Measurements from ENCODE around the gene REC8. TPM values are rescaled to one million over a fixed set of nuclear protein-coding genes. Genes with fewer than 3 reads are reported as not detected.
"Not testable (repeated sequence)": the region's sequence is repeated elsewhere in the genome, so short reads cannot be mapped to it uniquely, and the experiment has no call there.

Gene REC8
- total and polyA plus RNA-seq, 2 experiments from 2014 or later = 44.8 to 170 TPM

DNA sequence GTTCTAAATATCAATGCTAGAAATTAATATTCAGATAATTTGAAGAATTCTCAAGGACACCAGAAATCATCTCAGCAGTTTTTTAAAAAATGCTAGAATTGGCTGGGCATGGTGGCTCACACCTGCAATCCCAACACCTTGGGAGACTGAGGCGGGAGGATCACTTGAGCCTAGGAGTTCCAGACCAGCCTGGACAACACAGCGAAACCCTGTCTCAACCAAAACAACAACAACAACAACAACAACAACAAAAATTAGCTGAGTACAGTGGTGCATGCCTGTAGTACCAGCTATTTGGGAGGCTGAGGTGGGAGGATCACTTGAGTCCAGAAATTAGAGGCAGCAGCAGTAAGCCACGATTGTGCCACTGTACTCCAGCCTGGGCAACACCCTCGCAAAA lies 47.2 kb downstream of the REC8 start:
- H3K4me2 ChIP-seq = no peak overlapping the region
- no peak overlapping the region for H2AFZ ChIP-seq
- 94% methylated on average over 4 of the region's 4 CpGs for WGBS (ENCODE audit: low lambda C conversion rate, missing lambda C conversion rate)
- H3K9me2 ChIP-seq (replicated peaks; ENCODE audit: insufficient read depth) = no peaks in the 10 kb centered on the region
- H3K27ac ChIP-seq = no peak overlapping the region
- no peak for DNase-seq (ENCODE audit: low spot score)
- no peak overlapping the region for H3K4me3 ChIP-seq
- H3K27me3 ChIP-seq = no peaks in the 10 kb centered on the region
- peaks cover 5% of the 10 kb centered on the region for H4K20me1 ChIP-seq (ENCODE audit: insufficient read depth, poor library complexity, severe bottlenecking)
- TF ChIP-seq EZH2phosphoT487 (IDR thresholded peaks at IDR 0.05; ENCODE audit: low read depth, severe bottlenecking, unreplicated experiment) (no peak), CTCF (IDR thresholded peaks at IDR 0.05; ENCODE audit: poor library complexity) (no peak), EZH2 (IDR thresholded peaks at IDR 0.05; ENCODE audit: borderline replicate concordance) (no peak)
- no peaks in the 10 kb centered on the region for H3K9me3 ChIP-seq (ENCODE audit: low read depth)
- H3K4me1 ChIP-seq (ENCODE audit: insufficient read depth) = peaks cover 3% of the 10 kb centered on the region
- peaks cover 53% of the 10 kb centered on the region for H3K79me2 ChIP-seq
- no peaks in the 10 kb centered on the region for H3K36me3 ChIP-seq (replicated peaks; ENCODE audit: insufficient read depth, low read depth)

DNA sequence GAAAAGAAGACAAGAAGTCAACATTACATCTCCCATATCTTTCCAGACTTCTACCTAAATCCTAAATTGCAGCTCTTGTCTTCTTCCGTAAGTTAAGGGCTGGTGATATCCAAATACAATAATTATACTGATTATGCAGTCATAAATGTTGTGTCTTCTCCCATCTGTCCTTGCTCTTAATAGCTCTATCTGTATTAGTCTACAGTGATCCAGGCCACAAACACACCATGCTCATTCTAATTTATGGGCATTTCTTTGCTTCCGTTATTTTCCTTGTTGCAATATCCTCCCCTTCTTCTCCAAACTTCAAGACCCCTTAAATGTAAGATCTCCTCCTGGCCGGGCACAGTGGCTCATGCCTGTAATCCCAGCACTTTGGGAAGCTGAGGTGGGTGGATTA lies 47.6 kb downstream of the REC8 start:
- H3K4me1 ChIP-seq (ENCODE audit: insufficient read depth) = no peaks in the 10 kb centered on the region
- no peak for DNase-seq (ENCODE audit: low spot score)
- H3K4me2 ChIP-seq = no peak overlapping the region
- no peaks in the 10 kb centered on the region for H3K36me3 ChIP-seq (replicated peaks; ENCODE audit: insufficient read depth, low read depth)
- H3K27me3 ChIP-seq = no peaks in the 10 kb centered on the region
- H3K4me3 ChIP-seq = no peak overlapping the region
- peaks cover 5% of the 10 kb centered on the region for H4K20me1 ChIP-seq (ENCODE audit: insufficient read depth, poor library complexity, severe bottlenecking)
- peaks cover 56% of the 10 kb centered on the region for H3K79me2 ChIP-seq
- no peak overlapping the region for H3K27ac ChIP-seq
- H2AFZ ChIP-seq = no peak overlapping the region
- no peak for TF ChIP-seq EZH2 (IDR thresholded peaks at IDR 0.05; ENCODE audit: borderline replicate concordance)
- TF ChIP-seq CTCF (IDR thresholded peaks at IDR 0.05; ENCODE audit: poor library complexity) = no peak
- no peaks in the 10 kb centered on the region for H3K9me2 ChIP-seq (replicated peaks; ENCODE audit: insufficient read depth)
- no peaks in the 10 kb centered on the region for H3K9me3 ChIP-seq (ENCODE audit: low read depth)
- 61% methylated on average over 3 of the region's 3 CpGs for WGBS (ENCODE audit: low lambda C conversion rate, missing lambda C conversion rate)

DNA sequence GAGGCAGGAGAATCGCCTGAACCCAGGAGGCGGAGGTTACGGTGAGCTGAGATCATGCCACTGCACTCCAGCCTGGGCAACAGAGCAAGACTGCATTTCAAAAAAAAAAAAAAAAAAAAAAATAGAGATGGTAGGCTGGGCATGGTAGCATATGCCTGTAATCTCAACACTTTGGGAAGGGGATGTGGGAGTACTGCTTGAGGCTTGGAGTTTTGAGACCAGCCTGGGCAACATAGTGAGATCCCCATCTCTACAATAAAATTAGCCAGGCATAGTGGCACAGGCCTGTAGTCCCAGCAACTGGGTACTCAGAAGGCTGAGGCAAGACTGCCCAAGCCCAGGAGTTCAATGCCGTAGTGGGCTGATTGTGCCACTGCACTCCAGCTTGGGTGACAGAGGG lies 51.1 kb downstream of the REC8 start:
- not testable (repeated sequence) for H3K4me3 ChIP-seq; H4K20me1 ChIP-seq (ENCODE audit: insufficient read depth, poor library complexity, severe bottlenecking); H3K4me1 ChIP-seq (ENCODE audit: insufficient read depth); H3K9me3 ChIP-seq (ENCODE audit: low read depth); H3K36me3 ChIP-seq (replicated peaks; ENCODE audit: insufficient read depth, low read depth); DNase-seq (ENCODE audit: low spot score); H3K27ac ChIP-seq; H3K4me2 ChIP-seq; H3K9me2 ChIP-seq (replicated peaks; ENCODE audit: insufficient read depth); H3K27me3 ChIP-seq; H2AFZ ChIP-seq
- WGBS (ENCODE audit: low lambda C conversion rate, missing lambda C conversion rate) = 99% methylated on average over 4 of the region's 4 CpGs
- peaks cover 90% of the 10 kb centered on the region for H3K79me2 ChIP-seq

DNA sequence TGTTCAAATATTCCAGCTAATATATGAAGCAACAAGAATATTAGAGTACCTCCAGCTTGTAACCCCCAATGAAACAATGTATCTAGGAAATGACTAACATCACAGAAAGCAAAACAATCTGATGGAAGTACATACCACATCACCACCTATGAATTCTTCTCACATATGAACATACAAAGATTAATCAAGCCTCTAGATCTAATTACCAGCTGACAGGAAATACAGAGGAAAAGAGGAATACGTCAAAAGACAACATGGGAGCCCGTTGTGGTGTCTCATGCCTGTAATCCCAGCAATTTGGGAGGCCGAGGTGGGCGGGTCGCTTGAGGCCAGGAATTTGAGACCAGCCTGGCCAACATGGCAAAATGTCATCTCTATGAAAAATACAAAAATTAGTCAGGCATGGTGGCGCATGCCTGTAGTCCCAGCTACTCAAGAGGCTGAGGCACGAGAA lies 52.8 kb downstream of the REC8 start:
- no peak for DNase-seq (ENCODE audit: low spot score)
- TF ChIP-seq EZH2 (IDR thresholded peaks at IDR 0.05; ENCODE audit: borderline replicate concordance) = no peak
- TF ChIP-seq EZH2phosphoT487 (IDR thresholded peaks at IDR 0.05; ENCODE audit: low read depth, severe bottlenecking, unreplicated experiment) = no peak
- TF ChIP-seq CTCF (IDR thresholded peaks at IDR 0.05; ENCODE audit: poor library complexity) = no peak
- H3K79me2 ChIP-seq = peaks cover 96% of the 10 kb centered on the region

More for the DNA sequence above, 52.8 kb downstream of the REC8 start:
- Histone ChIP-seq H3K4me1 (ENCODE audit: insufficient read depth) (no peaks in the 10 kb centered on the region), H3K4me2 (no peak overlapping the region), H3K27me3 (no peaks in the 10 kb centered on the region), H3K4me3 (no peak overlapping the region), H4K20me1 (ENCODE audit: insufficient read depth, poor library complexity, severe bottlenecking) (peaks cover 5% of the 10 kb centered on the region), H3K36me3 (replicated peaks; ENCODE audit: insufficient read depth, low read depth) (no peaks in the 10 kb centered on the region), H2AFZ (no peak overlapping the region), H3K9me2 (replicated peaks; ENCODE audit: insufficient read depth) (no peaks in the 10 kb centered on the region), H3K9me3 (ENCODE audit: low read depth) (no peaks in the 10 kb centered on the region), H3K27ac (no peak overlapping the region)
- WGBS (ENCODE audit: low lambda C conversion rate, missing lambda C conversion rate) = 97% methylated on average over 7 of the region's 7 CpGs

Measured in hepatocyte (in vitro differentiated cells).